Endometrial microvascular endothelial cells (primary cell): ENCODE measurements around the gene RCE1. TPM values are rescaled to one million over a fixed set of nuclear protein-coding genes. Genes with fewer than 3 reads are reported as not detected.

Experiments
- in situ Hi-C: cut with HindIII; loops from 2 replicates; pipeline ENCODE4 v1.10.0; 2017; ENCODE audit warnings: low sequenced_read_pairs, low pct_unique_long_range_greater_than_20kb; ENCODE audit errors: inconsistent ontology term
- total RNA-seq: library from RNA; depleted of rRNA; stranded (reverse); fragments of >200 nt; gene quantifications from one replicate; pipeline ENCODE4 v1.2.3, GENCODE V29; 2015; ENCODE audit errors: inconsistent ontology term

RCE1 gene
- total RNA-seq, 1 donor from 2014 or later = 27.9 TPM

GRCh38 chr11:66854729-66855211 lies 11.5 kb downstream of the RCE1 start:
- in situ Hi-C loops = no loop called here

- in situ Hi-C loops = no loop called here
Observed at GRCh38 chr11:66855574-66856495, 12.6 kb downstream of the RCE1 start.

DNA sequence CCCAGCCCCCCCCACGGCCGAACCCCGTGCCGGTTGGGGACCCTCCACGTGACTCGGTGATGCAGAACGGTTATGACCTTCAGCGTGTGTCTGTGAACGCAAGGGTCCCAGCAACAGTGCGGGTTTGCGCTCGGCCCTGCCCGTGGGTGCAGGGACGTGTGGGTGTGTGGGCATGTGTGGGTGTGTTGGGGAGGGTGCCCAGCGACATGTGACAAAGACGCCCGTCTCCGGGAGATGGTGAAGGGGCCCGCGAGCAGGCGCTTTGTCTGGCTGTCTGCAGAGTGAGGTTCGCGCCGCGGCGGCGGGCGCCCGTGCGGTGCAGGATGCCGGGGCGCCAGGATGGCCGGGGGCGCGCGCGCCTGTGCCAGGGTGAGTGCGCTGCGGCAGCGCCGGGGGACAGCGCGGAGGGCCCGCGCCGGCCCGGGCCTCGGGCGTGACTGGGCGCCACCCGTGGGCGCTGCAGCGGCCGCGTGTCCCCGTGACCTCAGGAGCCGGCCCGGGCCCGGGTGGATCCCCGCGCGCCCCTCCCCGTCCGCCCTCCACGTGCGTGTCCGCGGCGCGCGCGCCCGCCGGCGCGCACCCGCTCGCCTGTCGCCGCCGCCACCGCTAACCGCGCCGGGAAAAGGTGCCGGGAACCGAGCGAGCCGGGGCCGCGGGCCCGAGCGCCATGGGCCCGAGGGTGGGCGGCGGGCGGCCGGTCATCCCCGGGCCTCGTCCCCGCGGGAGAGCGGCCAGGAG lies 13.4 kb downstream of the RCE1 start, which contains the start of gene LRFN4:
TSS of gene LRFN4 (plus strand) at position 569 of the 738 bp plus-strand sequence. CDS start 681 bp downstream, outside the sequence.
- in situ Hi-C loops = no loop called here

- in situ Hi-C loops = no loop called here
Observed at GRCh38 chr11:66857234-66857926, 14.1 kb downstream of the RCE1 start.

- in situ Hi-C loops = no loop called here
Observed at GRCh38 chr11:66857927-66858185, 14.6 kb downstream of the RCE1 start.

DNA sequence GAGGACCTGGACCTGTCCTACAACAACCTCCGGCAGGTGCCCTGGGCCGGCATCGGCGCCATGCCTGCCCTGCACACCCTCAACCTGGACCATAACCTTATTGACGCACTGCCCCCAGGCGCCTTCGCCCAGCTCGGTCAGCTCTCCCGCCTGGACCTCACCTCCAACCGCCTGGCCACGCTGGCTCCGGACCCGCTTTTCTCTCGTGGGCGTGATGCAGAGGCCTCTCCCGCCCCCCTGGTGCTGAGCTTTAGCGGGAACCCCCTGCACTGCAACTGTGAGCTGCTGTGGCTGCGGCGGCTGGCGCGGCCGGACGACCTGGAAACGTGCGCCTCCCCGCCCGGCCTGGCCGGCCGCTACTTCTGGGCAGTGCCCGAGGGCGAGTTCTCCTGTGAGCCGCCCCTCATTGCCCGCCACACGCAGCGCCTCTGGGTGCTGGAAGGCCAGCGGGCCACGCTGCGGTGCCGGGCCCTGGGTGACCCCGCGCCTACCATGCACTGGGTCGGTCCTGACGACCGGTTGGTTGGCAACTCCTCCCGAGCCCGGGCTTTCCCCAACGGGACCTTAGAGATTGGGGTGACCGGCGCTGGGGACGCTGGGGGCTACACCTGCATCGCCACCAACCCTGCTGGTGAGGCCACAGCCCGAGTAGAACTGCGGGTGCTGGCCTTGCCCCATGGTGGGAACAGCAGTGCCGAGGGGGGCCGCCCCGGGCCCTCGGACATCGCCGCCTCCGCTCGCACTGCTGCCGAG lies 15.1 kb downstream of the RCE1 start:
- in situ Hi-C loops = no loop called here

- in situ Hi-C loops = no loop called here
Observed at GRCh38 chr11:66858939-66859685, 15.9 kb downstream of the RCE1 start.

- in situ Hi-C loops = no loop called here
Observed at GRCh38 chr11:66859686-66860448, 16.6 kb downstream of the RCE1 start.

DNA sequence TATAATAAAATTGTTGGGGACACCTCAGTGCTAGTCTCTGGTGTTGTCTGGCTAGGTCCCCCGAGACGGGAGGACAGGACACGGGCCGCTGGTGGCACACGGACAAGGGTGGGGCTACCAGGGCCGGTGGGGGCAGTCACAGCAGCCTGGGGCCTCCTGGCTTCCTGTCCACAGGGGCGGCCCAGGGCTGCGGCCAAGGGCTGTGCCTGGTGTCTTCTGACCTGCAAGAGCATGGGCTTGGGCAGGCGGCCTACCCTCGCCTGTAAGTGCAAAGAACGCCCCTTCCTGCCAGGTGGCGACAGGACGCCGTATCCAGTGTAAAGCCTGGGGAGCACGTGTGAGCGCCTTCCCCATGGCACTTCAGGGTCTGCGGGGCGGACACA lies 17.2 kb downstream of the RCE1 start:
- in situ Hi-C loops = no loop called here

- in situ Hi-C loops = no loop called here
Observed at GRCh38 chr11:66861038-66861773, 18.0 kb downstream of the RCE1 start.

- in situ Hi-C loops = no loop called here
Observed at GRCh38 chr11:66861774-66862558, 18.7 kb downstream of the RCE1 start.

DNA sequence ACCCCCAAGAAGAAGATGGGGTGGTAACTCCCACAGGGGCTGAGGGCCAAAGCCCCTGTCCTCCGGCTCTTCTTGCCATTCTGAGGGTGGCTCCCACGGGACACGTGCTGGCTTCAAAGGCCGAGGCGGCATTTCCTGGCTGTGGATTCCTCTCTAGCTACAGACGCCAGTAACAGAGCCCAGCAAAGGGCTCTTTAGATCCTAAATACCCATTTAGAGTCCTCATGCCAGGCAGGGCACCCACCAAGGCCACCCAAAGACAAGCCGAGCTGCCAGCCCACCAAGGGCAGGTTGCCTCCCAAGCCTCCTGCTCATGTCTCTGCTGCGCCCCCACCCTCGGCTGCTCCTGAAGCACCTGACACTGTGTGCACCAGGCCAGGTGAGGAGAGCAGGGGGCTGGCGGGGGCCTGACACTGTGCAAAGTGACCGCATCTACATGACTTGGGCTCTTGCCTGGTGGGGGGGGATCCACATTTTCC lies 19.4 kb downstream of the RCE1 start:
- in situ Hi-C loops = no loop called here

- in situ Hi-C loops = no loop called here
Observed at GRCh38 chr11:66863428-66864125, 20.3 kb downstream of the RCE1 start.

DNA sequence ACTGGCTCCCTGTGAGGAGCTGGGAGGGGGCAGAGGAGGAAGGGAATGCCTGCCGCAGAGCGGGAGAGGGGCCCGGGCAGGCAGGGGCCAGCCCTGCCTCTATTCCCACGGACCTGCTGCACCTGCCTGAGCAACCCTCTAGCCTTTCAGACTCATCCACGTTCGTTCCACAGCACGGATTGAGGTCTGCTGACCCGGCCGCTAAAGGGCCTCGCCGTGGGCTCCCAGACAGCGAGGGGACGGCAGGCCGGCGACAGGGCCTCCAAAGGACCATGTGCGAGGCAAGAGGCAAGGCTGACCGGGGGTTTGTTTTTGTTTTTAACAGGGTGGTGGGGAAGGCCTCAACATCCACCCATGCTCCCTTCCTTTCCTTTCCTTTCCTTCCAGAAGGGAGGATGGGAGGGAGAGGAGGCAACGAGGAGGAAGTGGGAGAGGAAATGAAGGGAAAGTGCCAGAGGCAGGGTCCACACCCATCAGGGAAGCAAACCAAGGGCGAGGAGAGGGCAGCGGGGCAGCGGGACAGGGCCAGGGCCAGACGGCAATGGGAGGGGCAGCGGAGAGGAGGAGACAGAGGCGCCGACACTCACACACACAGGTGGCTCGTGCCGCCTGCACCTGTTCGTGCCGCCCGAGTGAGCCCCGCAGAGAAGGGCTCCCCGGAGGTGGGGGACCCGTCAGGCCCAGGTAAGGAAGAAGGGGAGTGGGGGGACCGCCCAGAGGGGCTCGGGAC lies 21.1 kb downstream of the RCE1 start:
- in situ Hi-C loops = no loop called here
